H1 (cell line): ENCODE measurements around the gene NDEL1. TPM values are rescaled to one million over a fixed set of nuclear protein-coding genes. Genes with fewer than 3 reads are reported as not detected.

Experiments
- CTCF ChIA-PET: fragments of 300-600 bp; sonication (Branson Sonifier 250); formaldehyde crosslinking; loops from one replicate; lab custom pipeline; 2021; ENCODE audit not compliant: partially characterized antibody; lab: Charles Lee
- POLR2A ChIA-PET: fragments of 300-600 bp; sonication (Branson Sonifier 250); formaldehyde crosslinking; loops from one replicate; lab custom pipeline; 2021; ENCODE audit warnings: inconsistent platforms; ENCODE audit not compliant: partially characterized antibody; lab: Charles Lee
- DNase-seq, 2 experiments: peaks; one replicate each; pipeline versions ENCODE4 v3.0.0 to v3.0.0-alpha.2; 2010 to 2022; ENCODE audit warnings: low spot score in 2 of 2, low read depth in 1 of 2, mixed read lengths in 1 of 2
- FAIRE-seq: peaks from 2 replicates; lab custom pipeline; 2011; peaks lifted over from hg19 to GRCh38; lab: Jason Lieb, UNC
- H2AFZ ChIP-seq: 2 replicates; pipeline ENCODE4 v1.8.1; 2012; ENCODE audit warnings: low read length, inconsistent platforms
- H2AK5ac ChIP-seq: 2 replicates; pipeline ENCODE4 v1.6.1; 2013; ENCODE audit warnings: low read depth, low read length
- H2BK120ac ChIP-seq: replicated peaks from 2 replicates; pipeline ENCODE3; 2013; ENCODE audit warnings: low read depth, low read length, inconsistent platforms
- H2BK12ac ChIP-seq: 2 replicates; pipeline ENCODE4 v1.6.1; 2013; ENCODE audit warnings: low read depth, low read length
- H2BK15ac ChIP-seq: 2 replicates; pipeline ENCODE4 v1.6.1; 2013; ENCODE audit warnings: low read length
- H2BK20ac ChIP-seq: 2 replicates; pipeline ENCODE4 v1.6.1; 2013; ENCODE audit warnings: low read length
- H2BK5ac ChIP-seq: 2 replicates; pipeline ENCODE4 v1.6.1; 2013; ENCODE audit warnings: low read depth, low read length
- H3K14ac ChIP-seq: 2 replicates; pipeline ENCODE4 v1.6.1; 2013; ENCODE audit warnings: inconsistent platforms; ENCODE audit not compliant: insufficient read length
- H3K18ac ChIP-seq: 2 replicates; pipeline ENCODE4 v1.6.1; 2013; ENCODE audit warnings: low read length; ENCODE audit errors: extremely low read depth
- H3K23ac ChIP-seq: 2 replicates; pipeline ENCODE4 v1.6.1; 2013; ENCODE audit warnings: inconsistent platforms; ENCODE audit not compliant: insufficient read length
- H3K23me2 ChIP-seq: 2 replicates; pipeline ENCODE4 v1.6.1; 2013; ENCODE audit warnings: low read depth, low read length
- H3K27ac ChIP-seq: 2 replicates; pipeline ENCODE4 v1.6.1; 2011; ENCODE audit warnings: low read depth, low read length, inconsistent platforms
- H3K27me3 ChIP-seq, 4 experiments: replicated peaks in 1 of 4; 1 replicate in 1 of 4; 2 replicates in 3 of 4; pipeline versions ENCODE4 v1.6.1 to v1.8.1; 2011 to 2013; ENCODE audit warnings: low read length in 3 of 4, mild to moderate bottlenecking in 3 of 4, inconsistent platforms in 2 of 4, mixed read lengths in 2 of 4, moderate library complexity in 1 of 4; ENCODE audit not compliant: control insufficient read depth in 3 of 4, insufficient read depth in 3 of 4; ENCODE audit errors: extremely low read depth in 1 of 4
- H3K36me3 ChIP-seq, 4 experiments: 2 replicates each; pipeline versions ENCODE4 v1.6.1 to v1.8.1; 2011 to 2013; ENCODE audit warnings: mild to moderate bottlenecking in 4 of 4, low read length in 3 of 4, moderate library complexity in 2 of 4, control low read depth in 1 of 4, inconsistent platforms in 1 of 4; ENCODE audit not compliant: insufficient read depth in 4 of 4, control insufficient read depth in 2 of 4
- H3K4ac ChIP-seq: replicated peaks from 2 replicates; pipeline ENCODE3; 2013; ENCODE audit warnings: low read length, low read depth, mixed read lengths, inconsistent platforms; ENCODE audit not compliant: insufficient read length
- H3K4me1 ChIP-seq, 4 experiments: replicated peaks in 1 of 4; 1 replicate in 1 of 4; 2 replicates in 3 of 4; pipeline versions ENCODE4 v1.6.1 to v1.8.1; 2011 to 2013; ENCODE audit warnings: low read length in 3 of 4, inconsistent platforms in 2 of 4, mixed read lengths in 1 of 4; ENCODE audit not compliant: insufficient read depth in 4 of 4, control insufficient read depth in 3 of 4
- H3K4me2 ChIP-seq, 2 experiments: 2 replicates each; pipeline versions ENCODE4 v1.6.1 to v1.8.1; 2011 to 2013; ENCODE audit warnings: low read depth in 2 of 2, low read length in 2 of 2, control low read depth in 1 of 2, inconsistent platforms in 1 of 2, mild to moderate bottlenecking in 1 of 2; ENCODE audit not compliant: insufficient read depth in 1 of 2
- H3K4me3 ChIP-seq, 4 experiments: fragments of 200-600, 300-600 bp in 1 of 4; sonication (generic), shearing (Covaris generic), sonication (Bioruptor Twin) in 1 of 4; 2 replicates each; pipeline versions ENCODE4 v1.5.1 to v1.8.1; 2011 to 2016; ENCODE audit warnings: low read length in 4 of 4, low read depth in 3 of 4, control low read depth in 2 of 4, inconsistent platforms in 2 of 4, mild to moderate bottlenecking in 2 of 4, mixed read lengths in 1 of 4, moderate library complexity in 1 of 4; ENCODE audit not compliant: insufficient read depth in 2 of 4; ENCODE audit errors: extremely low read depth in 1 of 4
- H3K56ac ChIP-seq: replicated peaks from 2 replicates; pipeline ENCODE3; 2013; ENCODE audit warnings: low read depth, mild to moderate bottlenecking, mixed read lengths, low read length, inconsistent platforms; ENCODE audit not compliant: insufficient read length
- H3K79me1 ChIP-seq: 2 replicates; pipeline ENCODE4 v1.6.1; 2013; ENCODE audit warnings: low read depth, low read length, control low read depth
- H3K79me2 ChIP-seq, 2 experiments: 2 replicates each; pipeline versions ENCODE4 v1.6.1 to v1.8.1; 2012 to 2013; ENCODE audit warnings: low read length in 2 of 2, mild to moderate bottlenecking in 2 of 2, inconsistent platforms in 1 of 2; ENCODE audit not compliant: insufficient read depth in 2 of 2, control insufficient read depth in 1 of 2
- H3K9ac ChIP-seq, 4 experiments: replicated peaks in 1 of 4; 1 replicate in 1 of 4; 2 replicates in 3 of 4; pipeline versions ENCODE4 v1.6.1 to v1.8.1; 2011 to 2013; ENCODE audit warnings: low read depth in 3 of 4, low read length in 3 of 4, control low read depth in 2 of 4, mild to moderate bottlenecking in 2 of 4, moderate library complexity in 2 of 4, inconsistent platforms in 1 of 4; ENCODE audit errors: extremely low read depth in 1 of 4
- H3K9me3 ChIP-seq, 2 experiments: 2 replicates each; pipeline versions ENCODE4 v1.6.1 to v1.8.1; 2012 to 2013; ENCODE audit warnings: mild to moderate bottlenecking in 2 of 2, moderate library complexity in 2 of 2, control low read depth in 1 of 2, inconsistent platforms in 1 of 2, low read depth in 1 of 2, low read length in 1 of 2, mixed read lengths in 1 of 2; ENCODE audit not compliant: insufficient read depth in 2 of 2
- H4K20me1 ChIP-seq, 2 experiments: replicated peaks in 1 of 2; 2 replicates each; pipeline versions ENCODE3 to v1.8.1; 2011 to 2013; ENCODE audit warnings: inconsistent platforms in 2 of 2, low read length in 2 of 2, mild to moderate bottlenecking in 1 of 2; ENCODE audit not compliant: insufficient read depth in 2 of 2, control insufficient read depth in 1 of 2
- H4K5ac ChIP-seq: 2 replicates; pipeline ENCODE4 v1.6.1; 2013; ENCODE audit warnings: low read length, low read depth, mixed read lengths, inconsistent platforms; ENCODE audit not compliant: insufficient read length
- H4K8ac ChIP-seq: 2 replicates; pipeline ENCODE4 v1.8.0; 2013; ENCODE audit warnings: mild to moderate bottlenecking, moderate library complexity, low read length, inconsistent platforms; ENCODE audit not compliant: insufficient read depth; ENCODE audit errors: extremely low read depth
- H4K91ac ChIP-seq: replicated peaks from 2 replicates; pipeline ENCODE3; 2013; ENCODE audit warnings: low read length, mixed read lengths, inconsistent platforms; ENCODE audit not compliant: insufficient read length
- EGR1 ChIP-seq: IDR thresholded peaks from 2 replicates; pipeline ENCODE4 v1.6.1; 2011; ENCODE audit warnings: low read depth, low read length, borderline replicate concordance
- EP300 ChIP-seq, 2 experiments: IDR thresholded peaks; 1 replicate in 1 of 2; 2 replicates in 1 of 2; pipeline ENCODE4 v1.6.1; 2011 to 2012; ENCODE audit warnings: low read depth in 2 of 2, low read length in 2 of 2, mild to moderate bottlenecking in 2 of 2, borderline replicate concordance in 1 of 2, inconsistent platforms in 1 of 2, moderate library complexity in 1 of 2
- JUND ChIP-seq: IDR thresholded peaks from 2 replicates; pipeline ENCODE4 v1.6.1; 2011; ENCODE audit warnings: mild to moderate bottlenecking, improper control_type of control experiment, low read length
- RBBP5 ChIP-seq: IDR thresholded peaks from 2 replicates; pipeline ENCODE4 v1.7.1; 2012; ENCODE audit warnings: low read depth, mild to moderate bottlenecking, inconsistent platforms, low read length, moderate library complexity, borderline replicate concordance
- RXRA ChIP-seq: IDR thresholded peaks from 2 replicates; pipeline ENCODE4 v1.6.1; 2011; ENCODE audit warnings: low read depth, mild to moderate bottlenecking, low read length, moderate library complexity; ENCODE audit not compliant: insufficient read depth
- SIRT6 ChIP-seq: IDR thresholded peaks from one replicate; pipeline ENCODE4 v1.7.1; 2012; ENCODE audit warnings: low read length, inconsistent platforms
- WGBS, 2 experiments: shearing (Covaris generic) in 1 of 2; methylation state at CpG; one replicate each; pipeline versions ENCODE4 v1.1.6 to v1.1.7; 2013 to 2015; ENCODE audit warnings: low lambda C conversion rate in 2 of 2, mixed read lengths in 2 of 2, inconsistent platforms in 1 of 2, low coverage in 1 of 2, missing lambda C conversion rate in 1 of 2; ENCODE audit not compliant: insufficient replicate concordance in 2 of 2, insufficient coverage in 1 of 2, insufficient read length in 1 of 2; ENCODE audit errors: extremely low coverage in 1 of 2, missing lambda C conversion rate in 1 of 2; 5-methylcytosine and 5-hydroxymethylcytosine counted together
- polyA plus RNA-seq, 7 experiments: library from polyadenylated mRNA; depleted of rRNA in 3 of 7; stranded (reverse) in 5 of 7; unstranded in 2 of 7; fragments of >200 nt in 5 of 7; fragments of 200-250 nt in 2 of 7; gene quantifications; 1 replicate in 5 of 7; 2 replicates in 1 of 7; 4 replicates in 1 of 7; pipeline versions ENCODE4 v1.2.1 to v1.2.3, GENCODE V29; 2011 to 2013; ENCODE audit warnings: missing spikeins in 2 of 7, mixed read lengths in 2 of 7
- total RNA-seq: library from RNA; stranded (reverse); fragmentation: NEBNext Ultra II Directional; extraction: Animal tissue kit (Norgen Biotek cat#: 25700); gene quantifications from 2 replicates; pipeline ENCODE4 v1.2.1, GENCODE V29; 2021

Gene NDEL1
- total and polyA plus RNA-seq, 2 of the 8 experiments (the other 6 are each of a cell fraction or from before 2014, with no cell fraction given) = 31.1 to 32.9 TPM

DNA sequence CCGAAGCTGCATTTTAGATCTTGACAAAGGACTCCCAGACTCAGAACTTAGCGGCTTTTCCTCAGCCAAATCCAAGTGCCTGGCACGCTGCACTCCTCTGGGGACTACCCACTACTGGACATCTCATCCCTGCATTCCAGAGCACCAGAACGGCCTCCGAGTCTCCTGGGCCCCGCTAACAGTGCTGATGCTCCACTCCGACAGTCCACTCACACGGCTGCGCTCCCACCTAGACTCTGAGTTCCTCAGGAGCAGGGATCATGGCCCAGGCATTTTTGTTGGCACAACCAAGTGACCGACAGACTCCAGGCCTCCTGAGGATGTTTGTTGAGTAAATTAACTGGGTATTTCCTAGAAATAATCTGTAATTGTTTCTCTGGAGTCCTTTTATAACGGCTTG is 79.1 kb downstream of the NDEL1 start:
- Histone ChIP-seq H3K9me3 (no peaks in the 10 kb centered on the region), H3K9ac (no peak overlapping the region), H4K91ac (no peak overlapping the region), H3K27me3 (no peaks in the 10 kb centered on the region), H4K5ac (no peak overlapping the region), H3K4me2 (no peak overlapping the region), H4K8ac (no peak overlapping the region), H3K36me3 (peaks cover 35 to 91% (median 77%) of the 10 kb centered on the region in 4 experiments), H2BK20ac (no peak overlapping the region), H3K79me2 (no peaks in the 10 kb centered on the region), H2BK5ac (no peak overlapping the region), H3K23me2 (no peaks in the 10 kb centered on the region; the same call in 1 of the 2 replicates), H3K79me1 (0 out of 2 replicates have a peak, but pooled peaks cover 2% of the 10 kb centered on the region), H4K20me1 (no peaks in the 10 kb centered on the region), H3K18ac (no peak overlapping the region), H2BK120ac (no peak overlapping the region), H3K14ac (no peak overlapping the region), H3K56ac (no peak overlapping the region), H3K27ac (no peak overlapping the region), H2AFZ (no peak overlapping the region), H3K23ac (no peak overlapping the region), H2BK12ac (no peak overlapping the region), H2BK15ac (no peak overlapping the region), H3K4me3 (no peak overlapping the region), H3K4me1 (no peaks in the 10 kb centered on the region), H3K4ac (no peak overlapping the region), H2AK5ac (no peak overlapping the region)
- no peak for TF ChIP-seq EP300 (IDR thresholded peaks at IDR 0.05; ENCODE audit: borderline replicate concordance in 1 of 2, low read depth in 2 of 2, low read length in 2 of 2)
- TF ChIP-seq SIRT6 = no peak
- no peak for TF ChIP-seq RBBP5
- TF ChIP-seq EGR1 = no peak
- TF ChIP-seq RXRA = no peak
- TF ChIP-seq JUND = no peak
- FAIRE-seq (no peak), DNase-seq (no peak)
- POLR2A ChIA-PET = interaction anchor here (0.6 to 1.4 kb wide), 4 partner anchors 12 to 23 kb away, joined by 3 to 4 read pairs (median 3); no protein-coding TSS in a partner anchor
- 87% methylated on average over 11 of the region's 11 CpGs; no CpG with 5 or more reads in 1 of the 2 experiments for WGBS, 2 experiments
- CTCF ChIA-PET = no interaction called here
